GM19372 (cell line): ENCODE results near the gene DACT1.
A peak's percentile ranks its signal among the peaks of the same experiment; 100 is the strongest.

Source experiments
- ATAC-seq: cut with Tn5 transposase; IDR thresholded peaks from one replicate; pipeline ENCODE4 v1.9.1; 2021; ENCODE audit warnings: mild to moderate bottlenecking, low read depth, moderate library complexity; ENCODE audit not compliant: unreplicated experiment

Gene DACT1

DNA sequence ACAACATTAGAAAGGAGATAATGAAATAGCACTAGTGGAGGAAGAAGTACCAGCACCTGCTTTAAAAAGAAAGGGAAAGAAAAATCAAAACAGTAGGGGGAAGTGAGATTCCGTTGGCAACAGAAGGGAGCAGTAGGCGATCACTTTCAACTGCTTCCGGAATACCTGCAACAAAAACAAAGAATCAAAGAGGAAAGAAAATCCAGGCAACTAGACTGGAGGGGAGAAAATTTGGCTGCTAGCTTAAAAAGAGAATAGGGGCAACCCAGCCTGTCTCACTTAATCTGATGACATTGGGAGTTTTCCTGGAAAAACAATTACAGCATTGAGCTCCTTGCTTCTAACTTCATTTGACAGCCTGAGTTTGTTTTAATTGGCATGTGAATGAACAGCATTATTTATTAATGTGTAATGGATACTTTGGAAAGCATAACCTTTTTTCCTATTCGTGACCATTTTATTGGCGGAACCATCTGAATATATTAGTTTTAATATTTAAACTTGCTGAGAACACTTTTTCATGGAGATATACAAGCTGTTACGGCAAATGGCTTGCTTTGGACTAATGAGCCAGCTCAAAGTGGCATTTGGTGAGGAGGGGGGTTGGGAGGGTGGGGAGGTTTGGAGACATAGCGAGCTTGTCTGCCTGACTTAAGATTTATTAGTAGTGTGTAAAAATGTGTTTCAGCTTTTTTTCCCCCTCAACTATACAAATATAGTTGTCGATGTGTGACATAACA, 2.5 kb upstream of the DACT1 start:
- ATAC-seq = no peak

DNA sequence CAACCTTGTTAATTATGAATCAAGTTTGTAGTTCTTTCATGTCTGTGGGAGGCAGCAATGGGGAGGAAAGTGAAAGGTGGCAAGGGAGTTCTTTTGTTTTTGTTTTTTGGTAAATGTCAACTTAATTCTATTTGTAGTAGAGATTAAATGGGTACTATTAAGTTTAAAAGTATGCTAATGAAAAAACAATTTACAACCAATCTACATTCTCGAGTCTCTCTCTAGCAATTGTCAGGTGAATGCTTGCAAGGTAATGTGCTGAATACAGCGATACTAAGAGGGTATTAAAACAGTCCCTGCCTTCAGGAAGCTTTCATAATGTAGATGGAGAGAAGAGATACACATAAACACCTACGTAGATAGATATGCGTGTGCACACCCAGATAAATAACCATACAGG, 1.6 kb upstream of the DACT1 start:
- ATAC-seq = no peak

DNA sequence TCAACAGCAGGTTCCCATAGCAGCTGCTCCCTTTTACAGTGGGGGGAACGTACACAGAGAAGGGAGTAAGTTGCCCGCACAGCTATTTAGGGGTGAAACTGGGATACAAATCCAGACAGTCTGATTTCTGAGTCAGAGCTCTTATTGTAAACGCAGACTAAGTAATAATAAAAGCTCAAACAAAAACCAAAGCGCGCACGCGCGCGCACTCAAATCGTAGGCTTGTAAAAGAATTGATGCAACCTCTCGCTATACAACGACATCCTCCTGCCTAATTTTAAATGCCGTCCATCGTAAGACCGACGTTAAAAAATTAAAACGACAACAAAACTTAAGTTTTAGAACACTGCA, 747 bp upstream of the DACT1 start:
- ATAC-seq = no peak

DNA sequence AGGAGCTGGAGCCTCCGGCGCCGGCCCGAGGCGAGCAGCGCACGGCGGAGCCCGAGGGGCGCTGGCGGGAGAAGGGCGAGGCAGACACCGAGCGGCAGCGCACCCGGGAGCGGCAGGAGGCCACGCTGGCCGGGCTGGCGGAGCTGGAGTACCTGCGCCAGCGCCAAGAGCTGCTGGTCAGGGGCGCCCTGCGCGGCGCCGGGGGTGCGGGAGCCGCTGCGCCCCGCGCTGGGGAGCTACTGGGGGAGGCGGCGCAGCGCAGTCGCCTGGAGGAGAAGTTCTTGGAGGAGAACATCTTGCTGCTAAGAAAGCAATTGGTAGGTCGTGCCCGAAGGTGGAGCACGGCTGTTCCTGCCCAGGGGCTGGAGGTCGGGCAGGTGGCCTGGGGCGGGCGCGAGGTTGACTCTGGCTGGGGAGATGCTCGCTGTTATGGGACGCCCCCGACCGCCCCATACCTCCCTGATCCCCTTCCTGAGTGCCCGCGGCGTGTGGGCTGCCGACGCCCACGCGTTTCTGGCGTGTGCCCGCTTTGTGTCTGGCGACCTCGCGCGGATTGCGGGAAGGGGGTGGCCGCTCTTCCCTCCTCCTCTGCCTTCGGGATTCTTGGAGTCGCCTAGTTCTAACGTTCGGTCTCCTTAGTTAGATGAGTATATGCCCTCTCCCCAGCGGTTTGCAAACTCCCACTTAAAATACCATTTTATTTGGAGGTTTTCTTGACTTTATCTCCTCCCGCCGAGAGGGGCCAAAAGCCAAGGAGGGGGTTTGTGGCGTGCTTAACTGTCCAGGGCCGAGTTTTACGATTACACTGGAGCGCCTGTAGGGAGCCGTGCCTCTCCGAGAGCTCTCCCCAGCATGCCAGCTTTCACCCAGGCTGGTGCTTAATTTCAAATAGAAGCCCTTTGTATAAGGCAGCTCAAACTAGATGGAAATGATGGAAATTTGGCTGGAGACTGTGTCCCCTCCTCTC, 752 bp downstream of the DACT1 start:
- ATAC-seq = peak; percentile 23

DNA sequence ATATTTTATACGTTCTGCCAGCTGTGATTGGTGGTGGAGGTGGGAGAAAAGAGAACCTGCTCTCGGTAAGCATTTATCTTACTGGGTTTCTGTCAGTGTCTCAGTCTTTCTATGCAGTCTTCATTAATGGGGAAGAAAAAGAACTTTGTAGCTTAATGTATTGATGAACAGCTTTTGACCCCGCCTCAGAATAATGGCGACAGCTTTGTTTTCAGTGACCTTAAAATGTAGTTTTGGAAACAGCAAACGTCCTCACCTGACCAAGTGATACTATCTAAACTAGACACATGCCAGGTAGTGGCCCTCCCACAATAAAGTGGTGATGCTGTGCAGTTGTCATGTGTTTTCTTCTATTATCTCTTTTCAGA, 1.4 kb downstream of the DACT1 start:
- ATAC-seq = no peak

DNA sequence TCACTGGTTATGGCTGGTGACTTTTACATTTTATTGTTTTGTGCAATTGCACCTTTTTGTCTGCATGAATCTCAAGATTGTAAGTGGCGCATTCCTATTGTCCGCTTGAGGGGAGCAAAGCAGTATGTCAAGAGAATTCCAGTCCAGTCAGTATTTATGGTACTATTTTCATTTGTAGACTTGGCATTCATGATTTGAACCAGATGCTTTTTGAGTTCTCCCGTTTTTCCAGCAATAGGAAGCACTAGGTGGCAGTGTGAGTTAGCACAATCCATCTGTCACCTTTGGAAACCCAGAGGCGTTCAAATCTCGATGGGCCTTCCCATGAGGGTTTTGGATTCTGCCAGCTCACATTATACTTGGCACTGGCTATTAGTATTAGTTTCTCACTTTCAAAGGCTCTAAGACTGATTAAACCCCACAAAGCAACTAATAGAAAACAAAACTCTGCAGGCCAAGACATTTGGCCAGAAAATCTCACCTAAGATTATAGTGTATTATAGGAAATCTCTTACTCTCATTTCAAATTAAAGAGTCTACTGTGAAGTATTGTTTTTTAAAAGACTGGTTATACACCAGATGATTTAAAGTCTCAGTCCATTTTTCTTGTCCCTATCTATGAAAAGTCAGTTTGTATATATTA, 2.2 kb downstream of the DACT1 start:
- no peak for ATAC-seq

DNA sequence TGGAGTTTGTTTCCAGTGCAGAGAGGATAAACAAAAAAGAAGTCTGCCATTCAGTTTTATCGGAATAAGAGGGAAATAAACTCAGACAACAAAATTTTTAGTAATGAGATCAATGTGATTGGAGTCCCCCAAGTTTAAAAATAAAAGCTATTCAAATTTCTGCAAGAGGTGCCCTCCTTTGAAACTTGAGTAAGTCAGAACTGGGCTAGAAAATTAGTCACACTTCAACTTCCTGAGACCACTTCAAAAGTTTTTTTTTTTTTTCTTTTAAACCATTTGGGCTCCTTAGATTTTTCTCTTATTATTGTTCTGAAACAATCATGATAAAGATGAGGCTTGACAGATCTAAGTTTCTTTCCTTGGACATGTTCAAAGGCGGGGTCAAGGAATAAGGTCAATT, 3.2 kb downstream of the DACT1 start:
- ATAC-seq = no peak

DNA sequence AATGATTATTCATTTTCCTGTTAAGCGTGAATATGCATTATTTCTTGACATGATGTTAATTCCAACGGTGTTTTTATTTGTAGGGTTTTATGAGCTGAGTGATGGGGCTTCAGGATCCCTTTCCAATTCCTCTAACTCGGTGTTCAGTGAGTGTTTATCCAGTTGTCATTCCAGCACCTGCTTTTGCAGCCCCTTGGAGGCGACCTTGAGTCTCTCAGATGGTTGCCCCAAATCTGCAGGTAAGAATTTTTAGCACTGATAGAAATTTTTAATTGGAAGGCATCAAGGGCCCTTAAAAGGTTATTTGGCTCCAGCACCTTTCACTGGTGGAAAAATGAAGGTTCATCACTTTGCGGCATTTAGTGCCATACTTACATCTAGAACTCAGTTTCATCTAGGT, 3.7 kb downstream of the DACT1 start:
- no peak for ATAC-seq

DNA sequence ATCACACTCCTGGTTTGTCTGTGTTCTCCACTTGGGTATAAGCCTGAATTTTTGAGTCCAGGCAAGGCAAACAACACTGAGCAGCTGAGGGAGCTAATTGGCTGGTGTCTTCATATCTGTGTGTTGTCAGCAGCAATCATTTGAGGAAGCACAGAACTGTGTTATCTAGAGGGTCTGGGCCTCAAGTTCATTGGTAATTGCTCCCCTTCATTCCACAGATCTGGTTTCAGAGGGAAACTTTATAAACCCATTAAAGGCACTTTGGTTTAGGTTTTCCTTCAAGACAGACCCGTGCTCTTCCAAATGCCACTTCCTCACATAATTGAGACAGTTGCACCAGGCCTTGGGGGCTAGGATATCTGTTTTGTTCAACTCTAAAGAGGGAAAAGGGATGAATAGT, 5.6 kb downstream of the DACT1 start:
- ATAC-seq = no peak

DNA sequence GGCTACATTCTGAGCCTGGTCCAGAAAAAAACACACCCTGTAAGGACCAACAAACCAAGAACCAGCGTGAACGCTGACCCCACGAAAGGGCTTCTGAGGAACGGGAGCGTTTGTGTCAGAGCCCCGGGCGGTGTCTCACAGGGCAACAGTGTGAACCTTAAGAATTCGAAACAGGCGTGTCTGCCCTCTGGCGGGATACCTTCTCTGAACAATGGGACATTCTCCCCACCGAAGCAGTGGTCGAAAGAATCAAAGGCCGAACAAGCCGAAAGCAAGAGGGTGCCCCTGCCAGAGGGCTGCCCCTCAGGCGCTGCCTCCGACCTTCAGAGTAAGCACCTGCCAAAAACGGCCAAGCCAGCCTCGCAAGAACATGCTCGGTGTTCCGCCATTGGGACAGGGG, 7.9 kb downstream of the DACT1 start:
- no peak for ATAC-seq

DNA sequence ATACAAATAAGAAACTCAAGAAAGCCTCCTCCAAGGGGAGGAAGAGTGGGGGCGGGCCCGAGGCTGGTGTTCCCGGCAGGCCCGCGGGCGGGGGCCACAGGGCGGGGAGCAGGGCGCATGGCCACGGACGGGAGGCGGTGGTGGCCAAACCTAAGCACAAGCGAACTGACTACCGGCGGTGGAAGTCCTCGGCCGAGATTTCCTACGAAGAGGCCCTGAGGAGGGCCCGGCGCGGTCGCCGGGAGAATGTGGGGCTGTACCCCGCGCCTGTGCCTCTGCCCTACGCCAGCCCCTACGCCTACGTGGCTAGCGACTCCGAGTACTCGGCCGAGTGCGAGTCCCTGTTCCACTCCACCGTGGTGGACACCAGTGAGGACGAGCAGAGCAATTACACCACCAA, 8.7 kb downstream of the DACT1 start:
- no peak for ATAC-seq

DNA sequence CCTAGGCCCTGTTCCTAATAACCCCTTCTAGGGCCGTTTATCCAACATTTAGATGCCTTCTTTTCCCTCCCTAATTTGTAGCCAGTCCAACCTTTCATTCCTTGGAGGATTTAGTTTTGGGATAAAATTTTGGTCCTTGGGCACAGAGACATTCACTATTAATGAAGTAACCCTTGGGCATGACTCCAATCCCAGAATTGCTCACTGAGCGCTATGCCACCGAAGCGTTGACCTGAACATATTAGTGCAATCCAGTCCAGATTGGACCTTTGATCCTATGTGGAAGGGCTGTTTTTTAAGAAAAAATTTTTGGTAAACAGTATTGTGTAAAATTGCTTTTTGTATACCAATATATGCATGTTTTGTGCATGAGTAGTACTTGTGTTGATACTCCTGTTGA, 10.0 kb downstream of the DACT1 start:
- no peak for ATAC-seq

DNA sequence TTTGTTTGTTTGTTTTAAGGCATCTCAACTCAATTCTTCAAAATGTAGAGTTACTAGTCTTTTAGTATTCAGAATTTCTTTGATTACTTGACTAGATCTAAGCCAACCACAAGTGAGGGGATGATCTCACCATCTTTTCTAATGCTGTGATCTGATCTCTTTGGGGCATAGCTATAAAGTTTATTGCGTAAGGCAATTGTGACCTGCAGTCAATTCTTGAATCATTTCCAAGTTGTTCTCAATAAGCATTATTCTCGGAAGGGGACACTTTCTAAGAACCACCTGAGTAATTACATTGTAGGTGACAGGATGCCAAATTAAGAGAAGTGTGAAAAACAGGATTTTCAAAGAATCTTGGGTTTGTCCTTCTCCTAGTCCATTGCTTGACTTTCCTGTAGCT, 13.1 kb downstream of the DACT1 start:
- ATAC-seq = no peak

DNA sequence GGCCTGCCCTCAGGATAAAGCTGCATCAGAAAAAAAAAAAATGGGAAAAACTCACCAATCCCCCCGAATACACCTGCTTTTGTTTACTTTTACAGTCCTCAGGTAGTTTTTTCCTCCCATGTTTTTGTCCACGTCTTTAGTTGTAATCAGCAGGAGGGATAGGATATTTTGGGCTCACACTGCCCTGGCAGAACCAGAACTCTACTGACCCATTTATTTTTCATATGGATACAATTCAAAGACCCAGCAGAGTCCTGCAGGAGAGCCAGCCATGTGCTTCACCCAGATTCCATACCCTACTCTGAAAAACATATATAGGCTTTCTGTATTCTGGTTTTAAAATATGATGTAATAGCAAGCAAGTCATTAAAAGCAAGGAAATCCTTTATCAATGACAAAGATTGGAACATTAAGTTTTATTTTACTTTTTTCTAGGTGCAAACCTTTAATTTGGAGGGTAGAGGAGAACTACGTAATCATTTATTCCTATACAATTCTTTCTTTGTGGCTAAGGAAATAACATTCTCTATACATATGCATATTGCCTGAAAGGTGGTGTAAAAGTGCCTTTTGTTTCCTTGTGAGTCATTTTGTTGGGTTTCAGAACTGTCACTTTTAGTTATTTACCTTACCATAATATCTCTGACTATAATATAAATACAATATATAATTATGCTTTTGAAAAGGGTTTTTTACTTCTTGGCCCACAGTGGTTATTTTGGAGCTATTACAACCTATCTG, 19.1 kb downstream of the DACT1 start:
- no peak for ATAC-seq

DNA sequence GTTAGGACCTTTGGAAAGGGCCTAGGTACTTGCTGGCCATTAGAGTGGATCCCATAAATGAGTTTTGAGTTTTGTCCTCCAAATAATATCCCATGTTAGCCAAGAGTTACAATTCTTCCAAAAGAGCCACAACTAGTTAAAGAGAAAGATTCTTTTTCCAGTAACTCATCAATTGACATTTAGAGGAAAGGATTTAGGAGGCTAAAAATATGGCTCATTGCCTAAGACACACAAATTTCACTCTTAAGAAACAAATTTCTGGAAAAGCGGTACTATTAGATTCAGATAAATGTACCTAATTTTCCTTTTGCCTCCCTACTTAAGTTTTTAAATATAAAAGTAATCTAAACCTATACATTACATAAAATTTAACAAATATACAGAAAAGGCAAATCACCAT, 21.3 kb downstream of the DACT1 start:
- no peak for ATAC-seq

DNA sequence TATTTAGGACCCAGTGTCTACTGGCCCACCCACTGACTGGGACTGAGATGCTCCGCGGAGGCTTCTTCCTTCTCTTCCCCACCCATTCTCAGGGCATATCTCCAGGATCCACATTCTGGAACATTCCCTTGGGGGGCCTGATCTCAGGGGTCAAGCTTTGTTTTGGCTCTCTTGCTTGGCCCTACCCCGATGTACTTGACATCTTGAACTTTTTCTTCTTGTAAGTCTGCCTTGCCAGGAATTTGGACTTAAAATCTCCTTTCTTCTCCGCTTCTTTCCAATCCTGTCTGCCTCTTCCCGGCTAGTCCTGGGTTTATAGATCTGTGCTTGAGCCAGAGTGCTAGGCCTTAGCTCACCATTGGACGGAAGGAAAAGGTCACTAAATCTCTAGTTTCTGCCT, 22.1 kb downstream of the DACT1 start:
- ATAC-seq = no peak

DNA sequence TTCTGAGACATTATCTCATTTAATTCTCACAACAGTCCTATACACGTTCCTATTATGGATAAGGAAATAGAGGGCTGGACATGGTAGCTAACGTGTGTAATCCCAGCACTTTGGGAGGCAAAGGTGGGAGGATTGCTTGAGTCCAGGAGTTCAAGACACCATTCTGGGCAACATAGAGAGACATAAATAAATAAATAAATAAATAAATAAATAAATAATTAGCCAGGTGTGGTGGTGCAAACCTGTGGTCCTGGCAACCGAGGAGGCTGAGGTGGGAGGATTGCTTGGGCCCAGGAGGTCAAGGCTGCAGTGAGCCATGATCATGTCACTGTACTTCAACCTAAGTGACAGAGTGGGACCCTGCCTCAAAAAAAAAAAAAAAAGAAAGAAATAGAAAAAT, 22.6 kb downstream of the DACT1 start:
- no peak for ATAC-seq

DNA sequence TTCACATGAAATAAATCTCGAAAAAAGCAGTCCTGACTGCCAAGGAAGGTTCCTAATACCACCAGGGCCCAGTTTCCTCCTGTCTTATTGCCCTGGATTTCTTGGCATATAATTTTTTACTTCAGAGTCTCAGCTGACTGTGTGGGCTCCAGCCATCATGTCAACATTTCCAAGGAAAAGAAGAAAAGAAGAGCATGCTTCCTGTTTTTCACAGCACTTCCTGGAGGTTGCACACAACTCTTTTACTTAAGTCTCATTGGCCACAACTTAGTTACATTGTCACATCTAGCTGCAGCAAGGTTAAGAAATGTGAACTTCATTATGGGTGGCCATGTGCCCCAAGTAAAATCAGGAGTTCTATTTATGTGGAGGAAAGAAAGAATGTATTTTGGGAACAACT, 24.3 kb downstream of the DACT1 start:
- ATAC-seq = no peak

DNA sequence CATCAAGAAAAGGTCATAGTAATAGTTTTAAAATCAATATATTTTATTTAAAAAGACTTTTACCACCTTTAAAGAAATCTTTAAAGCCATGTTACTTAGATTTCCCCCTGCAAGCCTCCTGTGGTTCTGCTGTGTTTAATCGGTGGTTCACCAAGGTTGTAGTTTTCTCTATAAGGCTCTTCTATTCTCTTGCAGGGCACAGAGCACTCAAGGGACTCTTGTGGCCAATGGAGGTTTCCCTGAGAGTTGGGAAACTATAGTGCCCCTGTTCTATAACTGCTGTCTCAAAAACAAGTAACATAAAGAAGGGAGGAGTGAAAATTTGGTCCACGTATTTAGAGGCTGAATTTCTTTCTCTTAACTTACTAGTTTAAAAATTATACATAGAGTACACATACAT, 25.0 kb downstream of the DACT1 start:
- no peak for ATAC-seq

DNA sequence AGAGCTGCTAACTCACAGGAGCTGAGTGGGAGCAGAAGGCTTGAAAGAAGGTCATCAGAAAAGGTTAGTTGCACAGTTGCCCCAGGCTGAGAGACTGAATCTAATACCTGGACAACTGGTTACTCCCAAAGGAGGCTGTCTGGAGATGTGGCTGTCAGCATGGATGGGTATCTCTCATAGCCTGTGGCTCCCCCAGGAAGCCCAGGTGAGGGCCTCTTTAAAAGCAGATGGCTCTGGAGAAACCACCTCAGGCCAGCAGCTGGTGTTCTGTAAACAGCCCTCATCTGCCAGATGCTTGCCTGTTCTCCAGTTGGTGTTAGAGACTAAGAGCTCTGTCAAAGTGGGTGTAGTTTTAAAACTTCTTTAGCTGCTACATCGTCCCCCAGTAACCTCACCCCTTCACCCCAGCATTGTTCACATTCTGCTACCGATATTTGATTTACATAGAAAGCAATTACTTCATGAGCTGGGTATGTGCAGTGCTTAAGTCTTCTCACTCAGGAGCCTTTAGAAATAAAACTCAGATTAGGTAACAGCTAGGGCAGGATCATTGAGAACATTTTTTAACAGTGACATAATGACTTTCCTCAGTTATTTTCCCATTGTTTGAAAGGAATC, 25.8 kb downstream of the DACT1 start:
- no peak for ATAC-seq
